ENCODE data around the gene VWA3B.
"Not testable (repeated sequence)": the region's sequence is repeated elsewhere in the genome, so short reads cannot be mapped to it uniquely, and the experiment has no call there.

Gene VWA3B

GRCh38 chr2:98300141-98300874 is 213.3 kb downstream of the VWA3B start:
- no peak for DNase-seq

- no peak for DNase-seq
Observed at GRCh38 chr2:98301469-98301868, 214.5 kb downstream of the VWA3B start.

GRCh38 chr2:98307131-98307696 is 220.2 kb downstream of the VWA3B start:
- not testable (repeated sequence) for DNase-seq

- no peak for DNase-seq
Observed at GRCh38 chr2:98308068-98308467, 221.1 kb downstream of the VWA3B start.

DNA sequence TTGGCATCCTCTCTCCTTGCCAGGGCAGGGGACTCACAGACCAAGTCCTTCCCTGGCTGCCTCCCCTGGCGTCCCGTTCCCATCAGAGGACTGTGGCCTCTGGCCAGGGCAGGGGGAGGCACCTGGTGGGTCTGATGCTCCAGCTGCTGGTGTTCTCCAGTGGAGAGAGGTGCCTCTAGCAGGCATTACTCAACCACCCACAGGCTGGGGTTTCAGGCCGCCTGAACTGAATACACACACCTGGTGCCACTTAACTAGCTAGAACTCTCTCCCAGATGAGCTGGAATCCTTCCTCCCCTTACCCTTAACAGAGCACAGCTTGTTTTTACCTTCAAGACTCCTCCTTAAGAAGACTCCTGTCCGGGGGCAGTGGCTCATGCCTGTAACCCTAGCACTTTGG is 221.6 kb downstream of the VWA3B start:
- peak; percentile 14 for DNase-seq

GRCh38 chr2:98309580-98309979 is 222.6 kb downstream of the VWA3B start:
- DNase-seq: no peak

DNA sequence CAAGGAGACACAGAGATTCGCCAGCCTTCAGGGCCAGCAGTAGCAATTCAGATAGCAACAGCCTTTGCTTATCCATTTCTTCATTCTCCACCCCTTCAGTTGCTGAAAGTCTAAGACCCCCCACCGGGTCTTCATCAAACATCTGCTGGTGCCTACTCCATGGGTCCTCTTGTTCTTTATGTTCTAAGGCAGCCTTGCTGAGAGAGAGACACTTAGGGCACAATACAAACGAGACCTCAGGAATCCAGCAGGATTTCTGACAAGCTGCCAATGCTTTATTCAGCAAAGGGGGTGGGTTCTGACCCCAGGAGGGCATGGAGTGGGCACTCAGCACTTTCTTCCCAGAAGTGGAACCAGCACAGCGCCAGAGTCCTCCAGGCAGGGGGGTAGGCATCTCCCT is 223.0 kb downstream of the VWA3B start:
- DNase-seq: no peak

DNA sequence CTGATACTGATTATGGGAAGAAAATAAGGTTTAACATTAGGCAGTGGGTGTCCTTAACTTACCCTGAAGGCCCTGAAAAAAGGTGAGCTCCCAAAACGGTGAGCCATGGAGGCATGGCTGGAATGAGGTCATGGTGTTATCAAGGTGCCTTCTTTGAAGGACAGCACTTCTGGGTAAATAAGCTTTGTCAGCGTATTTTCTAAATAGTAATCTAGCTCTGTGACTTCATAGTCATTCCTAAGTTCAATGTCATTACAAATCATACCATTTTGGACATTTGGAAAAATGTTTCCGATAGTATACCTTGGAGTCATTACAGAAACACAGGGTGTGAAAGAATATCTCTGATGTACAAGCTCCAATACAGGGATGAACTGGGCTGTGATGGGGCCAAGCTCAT is 224.1 kb downstream of the VWA3B start:
- DNase-seq: no peak

- DNase-seq: no peak
Observed at GRCh38 chr2:98311771-98312545, 225.0 kb downstream of the VWA3B start.

DNA sequence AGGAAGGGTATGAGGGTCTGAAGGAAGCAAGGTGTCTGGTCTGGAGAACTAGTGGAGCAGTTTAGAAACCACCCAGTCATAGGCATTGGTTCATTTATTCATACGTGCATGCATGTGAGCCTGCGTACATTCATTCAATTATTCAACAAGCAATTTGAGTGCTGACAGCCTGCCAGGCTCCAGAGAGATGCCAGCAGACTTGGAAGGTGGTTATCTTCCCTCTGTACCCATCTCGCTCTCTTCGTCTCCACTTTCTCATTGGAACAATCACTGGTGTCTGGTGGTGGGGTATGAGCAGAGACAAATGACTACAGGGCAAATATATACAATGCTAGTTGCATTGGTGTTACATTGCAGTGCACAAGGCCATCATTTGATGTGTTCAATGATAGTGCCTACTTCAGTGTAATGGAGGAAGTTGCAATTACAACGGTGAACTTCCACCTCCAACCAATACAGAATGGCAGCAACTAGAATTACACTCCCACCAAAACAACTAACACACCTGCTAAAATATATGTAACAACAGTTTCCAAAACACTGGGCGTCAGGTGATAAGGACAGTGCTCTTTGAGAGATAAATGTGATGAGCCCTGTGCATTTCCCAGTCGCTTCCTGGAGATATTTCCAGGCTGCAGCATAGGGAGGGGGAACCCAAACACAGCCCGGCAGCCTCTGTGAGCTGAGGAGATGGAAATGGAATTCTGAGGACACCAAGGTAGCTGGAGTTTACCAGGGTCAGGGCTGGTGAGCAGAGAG is 226.7 kb downstream of the VWA3B start:
- no peak for DNase-seq

GRCh38 chr2:98314251-98314650 is 227.3 kb downstream of the VWA3B start:
- no peak for DNase-seq

GRCh38 chr2:98315957-98316356 is 229.0 kb downstream of the VWA3B start:
- DNase-seq: no peak

GRCh38 chr2:98317214-98317613 is 230.2 kb downstream of the VWA3B start:
- DNase-seq: no peak

GRCh38 chr2:98320171-98320570 is 233.2 kb downstream of the VWA3B start:
- DNase-seq: not testable (repeated sequence)

GRCh38 chr2:98324181-98324580 is 237.2 kb downstream of the VWA3B start:
- no peak for DNase-seq

DNA sequence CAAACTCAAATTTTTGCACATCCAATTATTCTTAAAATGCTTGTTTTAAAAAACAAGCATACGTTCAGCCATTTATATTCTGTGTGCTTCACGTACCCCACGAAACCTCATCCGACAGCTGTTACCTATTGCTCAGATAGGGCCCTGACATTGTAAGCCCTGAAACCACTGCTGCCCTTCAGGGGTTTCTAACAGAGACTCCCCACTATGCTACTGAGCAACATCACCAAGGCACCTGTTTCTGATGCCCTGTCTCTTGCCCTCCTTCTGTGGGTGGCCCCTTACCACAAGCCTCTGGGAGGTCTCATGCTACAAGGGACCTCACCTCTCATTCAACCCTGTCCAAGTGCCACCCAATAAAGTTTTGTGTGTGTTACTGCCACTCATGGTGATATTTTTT is 240.8 kb downstream of the VWA3B start:
- DNase-seq: no peak

DNA sequence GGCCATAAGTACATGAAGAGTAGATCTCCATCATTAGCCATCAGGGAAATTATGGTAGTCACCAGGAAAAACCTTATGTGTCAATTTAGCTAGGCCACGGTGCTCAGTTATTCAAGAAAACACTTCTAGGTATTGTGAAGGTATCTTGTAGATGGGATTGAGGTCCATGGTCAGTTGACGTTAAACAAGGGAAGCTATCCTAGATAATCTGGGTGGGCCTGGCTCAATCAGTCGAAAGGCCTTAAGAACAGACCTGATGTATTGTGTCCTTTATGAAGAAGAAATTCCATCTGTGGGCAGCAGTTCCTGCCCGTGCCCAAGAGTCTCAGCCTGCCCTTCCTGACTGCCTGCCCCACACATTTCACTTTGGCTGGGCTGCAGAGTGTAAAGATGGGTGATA is 242.6 kb downstream of the VWA3B start:
- DNase-seq: no peak

GRCh38 chr2:98332989-98333388 is 246.0 kb downstream of the VWA3B start:
- DNase-seq: no peak

DNA sequence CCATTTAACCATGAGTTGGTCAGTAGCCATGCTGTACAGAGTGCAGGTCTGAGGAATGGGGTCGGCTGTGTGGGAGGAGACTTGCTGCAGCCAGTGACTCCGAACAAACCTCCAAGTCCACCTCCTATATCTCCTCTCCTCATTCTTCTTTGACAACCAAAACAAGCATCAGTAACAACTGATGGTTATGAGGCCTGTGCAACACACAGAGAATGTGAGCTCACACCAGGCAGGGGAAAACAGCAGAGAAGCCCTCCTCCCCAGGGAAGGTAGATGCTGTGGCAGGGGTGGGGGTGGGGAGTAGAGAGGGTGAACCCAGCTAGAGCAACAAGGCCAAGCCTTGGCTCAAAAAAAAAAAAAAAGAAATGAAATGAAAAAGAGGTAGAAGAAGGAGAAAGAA is 247.0 kb downstream of the VWA3B start:
- DNase-seq: no peak

GRCh38 chr2:98334439-98335078 is 247.6 kb downstream of the VWA3B start:
- DNase-seq: peak; percentile 34

- no peak for DNase-seq
Observed at GRCh38 chr2:98335271-98335670, 248.3 kb downstream of the VWA3B start.

GRCh38 chr2:98341241-98341640 is 254.3 kb downstream of the VWA3B start:
- DNase-seq: no peak

DNA sequence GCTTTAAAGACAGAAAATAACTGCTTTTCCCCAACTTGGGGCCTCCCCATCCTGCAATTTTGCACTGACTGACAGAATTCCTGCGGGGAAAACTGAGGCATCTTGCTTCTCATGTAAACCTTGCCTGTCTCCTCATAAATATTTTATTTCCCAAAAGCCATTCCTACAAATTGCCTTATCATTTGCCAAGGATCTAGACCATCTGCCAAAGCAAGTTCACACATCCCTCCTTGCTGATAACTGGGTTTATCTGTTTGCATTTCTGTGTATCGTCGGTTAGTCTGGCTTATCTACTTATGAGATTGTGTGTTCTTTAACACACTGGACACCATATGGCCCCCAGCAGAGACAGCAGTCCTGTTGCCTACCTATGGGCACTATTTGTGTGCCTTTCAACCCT is 256.3 kb downstream of the VWA3B start:
- no peak for DNase-seq

Measured in NCI-H1092 (cell line).